CD14-positive monocyte (primary cell): ENCODE data around the gene MPZL3. TPM values are rescaled to one million over a fixed set of nuclear protein-coding genes. Genes with fewer than 3 reads are reported as not detected.

ENCODE experiments used
- DNase-seq, 3 donors: peaks; one replicate each; pipeline ENCODE4 v3.0.0-alpha.2; 2011 to 2022
- H2AFZ ChIP-seq: 2 replicates; pipeline ENCODE4 v1.6.0; 2012; ENCODE audit warnings: mild to moderate bottlenecking, low read depth, low read length, inconsistent platforms; ENCODE audit not compliant: insufficient read depth, poor library complexity, severe bottlenecking
- H3K27ac ChIP-seq, 2 donors: 1 replicate in 1 of 2; 2 replicates in 1 of 2; pipeline ENCODE4 v1.5.1; 2012 to 2013; ENCODE audit warnings: low read length in 2 of 2, control low read depth in 1 of 2, inconsistent platforms in 1 of 2, low read depth in 1 of 2, mild to moderate bottlenecking in 1 of 2
- H3K27me3 ChIP-seq, 2 donors: one replicate each; pipeline versions ENCODE4 v1.6.0 to v1.6.1; 2011 to 2013; ENCODE audit warnings: low read length in 2 of 2; ENCODE audit not compliant: control insufficient read depth in 2 of 2, insufficient read depth in 2 of 2
- H3K36me3 ChIP-seq, 2 donors: replicated peaks in 1 of 2; 1 replicate in 1 of 2; 2 replicates in 1 of 2; pipeline versions ENCODE4 v1.5.1 to v1.6.1; 2012 to 2013; ENCODE audit warnings: low read length in 2 of 2, control low read depth in 1 of 2, inconsistent platforms in 1 of 2, mild to moderate bottlenecking in 1 of 2; ENCODE audit not compliant: insufficient read depth in 2 of 2, control insufficient read depth in 1 of 2
- H3K4me1 ChIP-seq, 2 donors: 1 replicate in 1 of 2; 2 replicates in 1 of 2; pipeline versions ENCODE4 v1.5.1 to v1.6.1; 2012 to 2013; ENCODE audit warnings: low read length in 2 of 2, control low read depth in 1 of 2, inconsistent platforms in 1 of 2, mild to moderate bottlenecking in 1 of 2, moderate library complexity in 1 of 2; ENCODE audit not compliant: insufficient read depth in 2 of 2, control insufficient read depth in 1 of 2
- H3K4me2 ChIP-seq: replicated peaks from 2 replicates; pipeline ENCODE3; 2012; ENCODE audit warnings: low read length, moderate library complexity, mild to moderate bottlenecking; ENCODE audit not compliant: poor library complexity, severe bottlenecking; ENCODE audit errors: extremely low read depth
- H3K4me3 ChIP-seq, 3 experiments: fragments of 200-600 bp in 1 of 3; sonication (generic) in 1 of 3; replicated peaks in 1 of 3; 1 replicate in 2 of 3; 2 replicates in 1 of 3; pipeline ENCODE4 v1.5.1; 2011 to 2013; ENCODE audit warnings: low read length in 3 of 3, mild to moderate bottlenecking in 3 of 3, control low read depth in 2 of 3, low read depth in 2 of 3, inconsistent platforms in 1 of 3, moderate library complexity in 1 of 3
- H3K79me2 ChIP-seq: 2 replicates; pipeline ENCODE4 v1.6.0; 2012; ENCODE audit warnings: mild to moderate bottlenecking, control low read depth, inconsistent platforms, low read length, moderate library complexity; ENCODE audit not compliant: insufficient read depth
- H3K9ac ChIP-seq: 2 replicates; pipeline ENCODE4 v1.6.0; 2017; ENCODE audit warnings: low read length, mild to moderate bottlenecking; ENCODE audit not compliant: insufficient read depth, poor library complexity, severe bottlenecking
- H3K9me3 ChIP-seq, 2 donors: replicated peaks in 1 of 2; 1 replicate in 1 of 2; 2 replicates in 1 of 2; pipeline versions ENCODE4 v1.5.1 to v1.6.1; 2012 to 2013; ENCODE audit warnings: low read length in 2 of 2, control low read depth in 1 of 2; ENCODE audit not compliant: control insufficient read depth in 1 of 2, insufficient read depth in 1 of 2
- H4K20me1 ChIP-seq: 2 replicates; pipeline ENCODE4 v1.6.0; 2012; ENCODE audit warnings: mild to moderate bottlenecking, low read length, control low read depth, moderate library complexity; ENCODE audit not compliant: insufficient read depth
- H3K27ac Mint-ChIP-seq, 7 donors: one replicate each; pipeline ENCODE4 v1.8.0; 2020; ENCODE audit warnings: mild to moderate bottlenecking in 7 of 7, mixed read lengths in 7 of 7, moderate library complexity in 6 of 7, inconsistent platforms in 2 of 7
- H3K27me3 Mint-ChIP-seq, 3 donors: one replicate each; pipeline ENCODE4 v1.8.0; 2021 to 2022; ENCODE audit warnings: low read depth in 3 of 3, mild to moderate bottlenecking in 3 of 3, mixed read lengths in 3 of 3, moderate library complexity in 3 of 3, inconsistent platforms in 1 of 3
- H3K36me3 Mint-ChIP-seq, 2 donors: one replicate each; pipeline ENCODE4 v1.8.0; 2020; ENCODE audit warnings: mixed read lengths in 2 of 2, inconsistent platforms in 1 of 2, mild to moderate bottlenecking in 1 of 2
- H3K4me1 Mint-ChIP-seq: one replicate; pipeline ENCODE4 v1.8.0; 2020; ENCODE audit warnings: mild to moderate bottlenecking, mixed read lengths
- H3K4me3 Mint-ChIP-seq, 2 donors: one replicate each; pipeline ENCODE4 v1.8.0; 2020; ENCODE audit warnings: mild to moderate bottlenecking in 2 of 2, mixed read lengths in 2 of 2, moderate library complexity in 1 of 2
- H3K9me3 Mint-ChIP-seq, 7 donors: one replicate each; pipeline ENCODE4 v1.8.0; 2020 to 2022; ENCODE audit warnings: mixed read lengths in 7 of 7, mild to moderate bottlenecking in 6 of 7, moderate library complexity in 6 of 7, inconsistent platforms in 2 of 7
- WGBS: methylation state at CpG from one replicate; pipeline ENCODE4 v1.1.5; 2013; ENCODE audit warnings: missing lambda C conversion rate; ENCODE audit not compliant: insufficient coverage; 5-methylcytosine and 5-hydroxymethylcytosine counted together
- intact Hi-C, 2 donors: fragments of 100-400 bp; cut with micrococcal nuclease; formaldehyde crosslinking; loops; one replicate each; pipeline versions ENCODE4 v1.15.0 to v1.15.1; 2023
- polyA plus RNA-seq, 3 donors: library from polyadenylated mRNA; depleted of rRNA in 1 of 3; unstranded in 2 of 3; stranded (reverse) in 1 of 3; fragments of 300-500 nt in 2 of 3; fragments of >200 nt in 1 of 3; fragmentation: Illumina TruSeq in 2 of 3; gene quantifications; 1 replicate in 2 of 3; 2 replicates in 1 of 3; pipeline ENCODE4 v1.2.3, GENCODE V29; 2012 to 2021
- TF ChIP-seq, protein P1 (sequence below): fragments of 200-600 bp; IDR thresholded peaks from one replicate; pipeline ENCODE4 v1.8.0; 2022; ENCODE audit warnings: antibody characterized with exemption, mild to moderate bottlenecking

The MPZL3 gene
- polyA plus RNA-seq, 3 donors = 4.2 to 8.5 (median 8.0) TPM

DNA sequence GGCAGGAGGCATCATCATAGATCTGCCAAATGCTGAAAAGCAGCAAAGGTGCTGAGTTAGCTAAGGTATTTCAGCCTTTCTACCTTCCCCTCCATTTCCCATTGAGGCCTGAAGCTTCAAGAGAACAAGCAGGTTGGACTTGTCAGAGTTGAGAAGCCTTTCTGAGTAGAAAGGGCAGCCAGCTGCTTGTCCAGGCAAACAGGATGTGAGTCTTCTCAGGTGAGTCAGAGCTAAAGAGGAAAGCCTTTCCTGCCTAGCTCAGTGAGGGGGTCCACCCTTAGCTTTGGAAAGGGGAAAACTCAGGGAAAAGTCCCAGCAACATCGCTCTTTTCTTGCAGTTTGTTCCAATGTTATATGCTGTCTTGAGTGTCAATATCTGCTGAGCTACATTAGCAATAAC, 25.1 kb upstream of the MPZL3 start:
- no peaks in the 10 kb centered on the region for H3K27me3 ChIP-seq
- no peak overlapping the region for H3K4me2 ChIP-seq

DNA sequence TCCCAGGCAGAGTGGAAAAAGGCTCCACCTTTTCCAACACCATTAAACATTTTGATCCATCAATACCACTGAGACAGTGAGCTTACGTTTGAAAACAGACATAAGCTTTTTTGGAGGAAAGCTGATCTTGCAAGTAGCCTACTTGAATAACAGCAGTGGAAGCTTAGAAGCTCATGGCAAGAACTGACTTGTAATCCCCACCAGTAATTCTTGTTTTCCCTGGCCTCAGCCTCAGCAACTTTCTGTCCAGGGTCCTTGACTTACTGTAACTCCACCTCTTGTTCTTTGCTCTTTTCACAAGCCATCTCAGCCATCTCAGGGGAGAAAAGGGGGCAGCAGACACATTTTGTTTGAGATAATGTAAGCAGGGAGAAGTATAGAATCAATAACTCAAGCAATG, 24.3 kb upstream of the MPZL3 start:
- no peaks in the 10 kb centered on the region for H3K27me3 ChIP-seq
- Mint-ChIP-seq H3K27me3 (peaks cover 2 to 10% (median 5%) of the 10 kb centered on the region in 3 donors), H3K4me3 (no peak overlapping the region), H3K36me3 (no peaks in the 10 kb centered on the region), H3K27ac (no peak overlapping the region), H3K9me3 (peaks cover 0 to 3% (median 0%) of the 10 kb centered on the region in 7 donors), H3K4me1 (peaks cover 3% of the 10 kb centered on the region)
- DNase-seq = no peak
- H2AFZ ChIP-seq = no peak overlapping the region
- H3K36me3 ChIP-seq = no peaks in the 10 kb centered on the region
- peaks cover 3 to 4% of the 10 kb centered on the region in 2 donors for H3K4me1 ChIP-seq
- H3K79me2 ChIP-seq = no peaks in the 10 kb centered on the region
- H3K9ac ChIP-seq = no peak overlapping the region
- no CpG with 5 or more reads among the region's 1 CpG for WGBS
- H4K20me1 ChIP-seq = no peaks in the 10 kb centered on the region
- H3K27ac ChIP-seq = no peak overlapping the region
- H3K4me2 ChIP-seq = no peak overlapping the region
- no peaks in the 10 kb centered on the region for H3K9me3 ChIP-seq
- intact Hi-C loops = no loop called here
- TF ChIP-seq, protein P1, sequence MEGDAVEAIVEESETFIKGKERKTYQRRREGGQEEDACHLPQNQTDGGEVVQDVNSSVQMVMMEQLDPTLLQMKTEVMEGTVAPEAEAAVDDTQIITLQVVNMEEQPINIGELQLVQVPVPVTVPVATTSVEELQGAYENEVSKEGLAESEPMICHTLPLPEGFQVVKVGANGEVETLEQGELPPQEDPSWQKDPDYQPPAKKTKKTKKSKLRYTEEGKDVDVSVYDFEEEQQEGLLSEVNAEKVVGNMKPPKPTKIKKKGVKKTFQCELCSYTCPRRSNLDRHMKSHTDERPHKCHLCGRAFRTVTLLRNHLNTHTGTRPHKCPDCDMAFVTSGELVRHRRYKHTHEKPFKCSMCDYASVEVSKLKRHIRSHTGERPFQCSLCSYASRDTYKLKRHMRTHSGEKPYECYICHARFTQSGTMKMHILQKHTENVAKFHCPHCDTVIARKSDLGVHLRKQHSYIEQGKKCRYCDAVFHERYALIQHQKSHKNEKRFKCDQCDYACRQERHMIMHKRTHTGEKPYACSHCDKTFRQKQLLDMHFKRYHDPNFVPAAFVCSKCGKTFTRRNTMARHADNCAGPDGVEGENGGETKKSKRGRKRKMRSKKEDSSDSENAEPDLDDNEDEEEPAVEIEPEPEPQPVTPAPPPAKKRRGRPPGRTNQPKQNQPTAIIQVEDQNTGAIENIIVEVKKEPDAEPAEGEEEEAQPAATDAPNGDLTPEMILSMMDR = no peak
- no peak overlapping the region for H3K4me3 ChIP-seq

More for the DNA sequence above, 25.1 kb upstream of the MPZL3 start:
- H3K4me3 ChIP-seq = no peak overlapping the region
- H3K4me1 Mint-ChIP-seq = peaks cover 4% of the 10 kb centered on the region
- H3K79me2 ChIP-seq = no peaks in the 10 kb centered on the region
- TF ChIP-seq, protein P1 = no peak
- no peak overlapping the region for H3K27ac Mint-ChIP-seq
- H3K9me3 ChIP-seq = no peaks in the 10 kb centered on the region
- no peaks in the 10 kb centered on the region for H4K20me1 ChIP-seq
- intact Hi-C loops = no loop called here
- peaks cover 2 to 8% (median 4%) of the 10 kb centered on the region in 3 donors for H3K27me3 Mint-ChIP-seq
- no peaks in the 10 kb centered on the region for H3K36me3 ChIP-seq
- H2AFZ ChIP-seq = no peak overlapping the region
- WGBS = 100% methylated on average over 1 of the region's 1 CpG
- H3K9ac ChIP-seq = no peak overlapping the region
- peaks cover 4 to 6% of the 10 kb centered on the region in 2 donors for H3K4me1 ChIP-seq
- H3K4me3 Mint-ChIP-seq = no peak overlapping the region
- no peak overlapping the region for H3K27ac ChIP-seq
- peaks cover 0 to 3% (median 0%) of the 10 kb centered on the region in 7 donors for H3K9me3 Mint-ChIP-seq
- DNase-seq = peak in 1 of 3 donors; percentile 24
- H3K36me3 Mint-ChIP-seq = no peaks in the 10 kb centered on the region
